Smooth muscle cell (in vitro differentiated cells): ENCODE results near the gene CTTNBP2. TPM values are rescaled to one million over a fixed set of nuclear protein-coding genes. Genes with fewer than 3 reads are reported as not detected.

ENCODE experiments used
- DNase-seq: peaks from one replicate; lab custom pipeline; 2025; ENCODE audit not compliant: unreplicated experiment; lab: John Stamatoyannopoulos, UW
- H2AFZ ChIP-seq: fragments of 200-600 bp; sonication (generic); 2 replicates; pipeline ENCODE4 v1.6.0; 2016; ENCODE audit warnings: antibody characterized with exemption, low read depth, mild to moderate bottlenecking
- H3F3A ChIP-seq: fragments of 200-600 bp; sonication (generic); 2 replicates; pipeline ENCODE4 v1.6.0; 2017; ENCODE audit warnings: antibody characterized with exemption, low read depth
- H3K27ac ChIP-seq: fragments of 200-600 bp; sonication (generic); 2 replicates; pipeline ENCODE4 v1.5.1; 2016; ENCODE audit warnings: low read depth, mild to moderate bottlenecking
- H3K27me3 ChIP-seq: fragments of 200-600 bp; sonication (generic); 2 replicates; pipeline ENCODE4 v1.6.1; 2016; ENCODE audit warnings: low read depth, mild to moderate bottlenecking
- H3K36me3 ChIP-seq: fragments of 200-600 bp; sonication (generic); 2 replicates; pipeline ENCODE4 v1.5.1; 2016; ENCODE audit warnings: low read depth
- H3K4me1 ChIP-seq: fragments of 200-600 bp; sonication (generic); 2 replicates; pipeline ENCODE4 v1.5.1; 2016; ENCODE audit warnings: low read depth
- H3K4me2 ChIP-seq: fragments of 200-600 bp; sonication (generic); 2 replicates; pipeline ENCODE4 v1.6.0; 2016; ENCODE audit warnings: mild to moderate bottlenecking
- H3K4me3 ChIP-seq: fragments of 200-600 bp; sonication (generic); 2 replicates; pipeline ENCODE4 v1.5.1; 2016; ENCODE audit warnings: mild to moderate bottlenecking
- H3K79me2 ChIP-seq: fragments of 200-600 bp; sonication (generic); 2 replicates; pipeline ENCODE4 v1.6.0; 2016; ENCODE audit warnings: low read depth, mild to moderate bottlenecking
- H3K9ac ChIP-seq: fragments of 200-600 bp; sonication (generic); 2 replicates; pipeline ENCODE4 v1.6.0; 2016; ENCODE audit warnings: low read depth
- H3K9me3 ChIP-seq: fragments of 200-600 bp; sonication (generic); replicated peaks from 2 replicates; pipeline ENCODE4 v1.5.1; 2016; ENCODE audit warnings: low read depth
- H4K20me1 ChIP-seq: fragments of 200-600 bp; sonication (generic); 2 replicates; pipeline ENCODE4 v1.6.0; 2016; ENCODE audit warnings: low read depth
- WGBS: methylation state at CpG from one replicate; pipeline ENCODE4 v1.1.7; 2016; ENCODE audit warnings: low lambda C conversion rate; 5-methylcytosine and 5-hydroxymethylcytosine counted together
- polyA plus RNA-seq: library from polyadenylated mRNA; unstranded; fragments of >200 nt; fragmentation: Nextera tagmentation; extraction: Ambion mirVana; gene quantifications from 2 replicates; pipeline ENCODE4 v1.2.1, GENCODE V29; 2016
- total RNA-seq: library from RNA; depleted of rRNA; stranded (reverse); fragments of >200 nt; gene quantifications from 2 replicates; pipeline ENCODE4 v1.2.3, GENCODE V29; 2014
- TF ChIP-seq, protein P1 (sequence below): fragments of 200-600 bp; sonication (generic); IDR thresholded peaks from 2 replicates; pipeline ENCODE4 v1.5.1; 2017; ENCODE audit warnings: borderline replicate concordance, mild to moderate bottlenecking, antibody characterized with exemption; ENCODE audit not compliant: insufficient read depth, poor library complexity, severe bottlenecking

Gene CTTNBP2
- total and polyA plus RNA-seq, 2 experiments from 2014 or later = 4.8 to 42.3 TPM

DNA sequence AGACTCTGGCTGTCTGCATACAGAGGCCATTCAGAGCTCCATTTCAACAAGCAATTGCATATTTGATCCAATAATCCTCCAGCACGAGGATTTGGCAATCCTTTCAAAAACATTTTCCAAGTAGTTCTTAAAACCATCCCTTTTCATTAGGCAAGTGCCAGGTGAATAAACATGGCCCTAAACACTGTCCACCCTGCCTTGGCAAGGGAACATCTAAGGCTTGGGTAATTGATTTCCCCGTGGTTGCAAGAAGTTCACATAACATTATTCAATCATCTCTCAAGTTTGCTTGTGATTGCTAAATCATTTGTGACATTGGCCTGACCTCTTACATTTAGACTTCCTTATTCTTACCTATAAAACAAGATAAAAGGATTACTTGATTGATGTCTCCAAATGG is 175.2 kb downstream of the CTTNBP2 start:
- no peaks in the 10 kb centered on the region for H4K20me1 ChIP-seq
- no peak overlapping the region for H3K4me3 ChIP-seq
- 81% methylated on average over 2 of the region's 2 CpGs for WGBS
- H3K27me3 ChIP-seq = no peaks in the 10 kb centered on the region
- TF ChIP-seq, protein P1, sequence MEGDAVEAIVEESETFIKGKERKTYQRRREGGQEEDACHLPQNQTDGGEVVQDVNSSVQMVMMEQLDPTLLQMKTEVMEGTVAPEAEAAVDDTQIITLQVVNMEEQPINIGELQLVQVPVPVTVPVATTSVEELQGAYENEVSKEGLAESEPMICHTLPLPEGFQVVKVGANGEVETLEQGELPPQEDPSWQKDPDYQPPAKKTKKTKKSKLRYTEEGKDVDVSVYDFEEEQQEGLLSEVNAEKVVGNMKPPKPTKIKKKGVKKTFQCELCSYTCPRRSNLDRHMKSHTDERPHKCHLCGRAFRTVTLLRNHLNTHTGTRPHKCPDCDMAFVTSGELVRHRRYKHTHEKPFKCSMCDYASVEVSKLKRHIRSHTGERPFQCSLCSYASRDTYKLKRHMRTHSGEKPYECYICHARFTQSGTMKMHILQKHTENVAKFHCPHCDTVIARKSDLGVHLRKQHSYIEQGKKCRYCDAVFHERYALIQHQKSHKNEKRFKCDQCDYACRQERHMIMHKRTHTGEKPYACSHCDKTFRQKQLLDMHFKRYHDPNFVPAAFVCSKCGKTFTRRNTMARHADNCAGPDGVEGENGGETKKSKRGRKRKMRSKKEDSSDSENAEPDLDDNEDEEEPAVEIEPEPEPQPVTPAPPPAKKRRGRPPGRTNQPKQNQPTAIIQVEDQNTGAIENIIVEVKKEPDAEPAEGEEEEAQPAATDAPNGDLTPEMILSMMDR = no peak
- H3K79me2 ChIP-seq = no peaks in the 10 kb centered on the region
- no peak overlapping the region for H2AFZ ChIP-seq
- H3K9ac ChIP-seq = no peak overlapping the region
- no peaks in the 10 kb centered on the region for H3K4me1 ChIP-seq
- no peaks in the 10 kb centered on the region for H3F3A ChIP-seq
- no peaks in the 10 kb centered on the region for H3K36me3 ChIP-seq
- H3K9me3 ChIP-seq = no peaks in the 10 kb centered on the region
- no peak overlapping the region for H3K4me2 ChIP-seq
- no peak overlapping the region for H3K27ac ChIP-seq
- no peak for DNase-seq

DNA sequence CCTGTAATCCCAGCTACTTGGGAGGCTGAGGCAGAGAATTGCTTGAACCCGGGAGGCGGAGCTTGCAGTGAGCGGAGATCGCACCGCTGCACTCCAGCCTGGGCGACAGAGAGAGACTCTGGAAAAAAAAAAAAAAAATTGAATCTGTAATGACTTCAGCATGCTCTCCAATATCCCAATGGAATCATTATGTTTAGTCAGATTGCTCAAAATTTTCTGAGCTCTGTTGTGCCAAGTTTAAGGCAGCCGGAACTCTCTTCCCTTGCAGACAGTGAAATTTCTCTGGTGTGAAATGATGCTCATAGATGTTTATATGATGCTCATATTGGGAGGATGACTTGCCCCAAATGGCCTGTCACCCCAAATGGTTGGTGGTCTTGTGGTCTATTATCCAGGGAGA is 180.9 kb downstream of the CTTNBP2 start:
- no peak overlapping the region for H3K4me3 ChIP-seq
- no peaks in the 10 kb centered on the region for H3K79me2 ChIP-seq
- DNase-seq = no peak
- WGBS = 97% methylated on average over 7 of the region's 7 CpGs
- no peaks in the 10 kb centered on the region for H3K36me3 ChIP-seq
- H3K4me1 ChIP-seq = no peaks in the 10 kb centered on the region
- H3K9ac ChIP-seq = no peak overlapping the region
- TF ChIP-seq, protein P1 = no peak
- H3K4me2 ChIP-seq = no peak overlapping the region
- no peaks in the 10 kb centered on the region for H3K27me3 ChIP-seq
- H2AFZ ChIP-seq = no peak overlapping the region
- H3K9me3 ChIP-seq = no peaks in the 10 kb centered on the region
- no peak overlapping the region for H3K27ac ChIP-seq
- no peaks in the 10 kb centered on the region for H4K20me1 ChIP-seq
- H3F3A ChIP-seq = no peaks in the 10 kb centered on the region

- no peak overlapping the region for H3K4me3 ChIP-seq
- H3K79me2 ChIP-seq = no peaks in the 10 kb centered on the region
- no peak overlapping the region for H2AFZ ChIP-seq
- H3K9me3 ChIP-seq = no peaks in the 10 kb centered on the region
- TF ChIP-seq, protein P1 = no peak
- no peaks in the 10 kb centered on the region for H3K36me3 ChIP-seq
- no peak overlapping the region for H3K27ac ChIP-seq
- no peaks in the 10 kb centered on the region for H3K27me3 ChIP-seq
- H3K4me1 ChIP-seq = peaks cover 5% of the 10 kb centered on the region
- DNase-seq = no peak
- no peak overlapping the region for H3K4me2 ChIP-seq
- no peaks in the 10 kb centered on the region for H3F3A ChIP-seq
- 96% methylated on average over 3 of the region's 3 CpGs for WGBS
- H3K9ac ChIP-seq = no peak overlapping the region
- no peaks in the 10 kb centered on the region for H4K20me1 ChIP-seq
Observed at GRCh38 chr7:117690147-117690546, 183.1 kb downstream of the CTTNBP2 start.

DNA sequence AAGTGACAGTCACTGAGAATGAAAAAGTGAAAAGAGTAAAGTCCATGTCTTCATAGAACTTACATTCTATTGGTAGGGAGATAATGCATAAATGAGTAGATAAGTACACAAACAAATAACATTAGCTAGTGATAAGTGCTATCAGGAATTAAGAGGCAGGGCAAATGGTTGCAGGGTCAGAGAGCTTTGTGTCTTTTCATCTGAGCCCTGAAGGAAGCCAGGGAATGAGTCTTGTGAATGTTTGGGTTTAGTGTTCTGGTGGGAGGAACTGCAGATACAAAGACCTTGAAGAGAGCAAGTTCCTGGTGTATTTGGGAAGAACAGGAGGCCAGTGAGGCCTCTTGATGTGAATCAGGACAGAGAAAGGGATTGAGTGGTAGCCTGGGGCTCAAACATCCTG is 183.8 kb downstream of the CTTNBP2 start:
- H3K9me3 ChIP-seq = no peaks in the 10 kb centered on the region
- H3K27ac ChIP-seq = no peak overlapping the region
- TF ChIP-seq, protein P1 = no peak
- no peak overlapping the region for H3K9ac ChIP-seq
- no peak overlapping the region for H2AFZ ChIP-seq
- H3K79me2 ChIP-seq = no peaks in the 10 kb centered on the region
- H3K27me3 ChIP-seq = no peaks in the 10 kb centered on the region
- no peaks in the 10 kb centered on the region for H3K36me3 ChIP-seq
- H3K4me1 ChIP-seq = peaks cover 5% of the 10 kb centered on the region
- H4K20me1 ChIP-seq = no peaks in the 10 kb centered on the region
- H3F3A ChIP-seq = no peaks in the 10 kb centered on the region
- H3K4me3 ChIP-seq = no peak overlapping the region
- DNase-seq = no peak
- H3K4me2 ChIP-seq = no peak overlapping the region
